H9 (cell line): ENCODE measurements around the gene ADAMTS2. TPM values are rescaled to one million over a fixed set of nuclear protein-coding genes. Genes with fewer than 3 reads are reported as not detected.

Experiments
- DNase-seq: peaks from one replicate; pipeline ENCODE4 v3.0.0-alpha.2; 2017
- H2AFZ ChIP-seq: one replicate; pipeline ENCODE4 v1.6.1; 2013; ENCODE audit warnings: mild to moderate bottlenecking, low read length, control low read depth, moderate library complexity
- H2AK5ac ChIP-seq: 2 replicates; pipeline ENCODE4 v1.6.1; 2013; ENCODE audit warnings: low read length, control low read depth, mixed read lengths; ENCODE audit not compliant: insufficient read length
- H2BK120ac ChIP-seq: one replicate; pipeline ENCODE4 v1.6.1; 2013; ENCODE audit warnings: low read depth, mild to moderate bottlenecking, low read length, control low read depth, inconsistent platforms; ENCODE audit not compliant: poor library complexity, severe bottlenecking
- H2BK12ac ChIP-seq: 2 replicates; pipeline ENCODE4 v1.6.1; 2013; ENCODE audit warnings: low read length, control low read depth, mixed read lengths, low read depth; ENCODE audit not compliant: insufficient read length
- H2BK15ac ChIP-seq: 2 replicates; pipeline ENCODE4 v1.6.1; 2013; ENCODE audit warnings: low read depth, low read length, control low read depth
- H2BK20ac ChIP-seq: one replicate; pipeline ENCODE4 v1.6.1; 2013; ENCODE audit warnings: low read depth, mild to moderate bottlenecking, low read length, control low read depth, inconsistent platforms; ENCODE audit not compliant: poor library complexity, severe bottlenecking
- H2BK5ac ChIP-seq: 2 replicates; pipeline ENCODE4 v1.6.1; 2013; ENCODE audit warnings: low read length, control low read depth, mixed read lengths; ENCODE audit not compliant: insufficient read length
- H3K14ac ChIP-seq: 2 replicates; pipeline ENCODE4 v1.6.1; 2013; ENCODE audit warnings: low read length, control low read depth; ENCODE audit not compliant: insufficient read depth
- H3K18ac ChIP-seq: 2 replicates; pipeline ENCODE4 v1.6.1; 2013; ENCODE audit warnings: low read depth, mild to moderate bottlenecking, mixed read lengths, low read length, control low read depth; ENCODE audit not compliant: insufficient read length
- H3K23ac ChIP-seq: 2 replicates; pipeline ENCODE4 v1.6.1; 2013; ENCODE audit warnings: low read length, control low read depth, mixed read lengths, low read depth; ENCODE audit not compliant: insufficient read length
- H3K23me2 ChIP-seq: 2 replicates; pipeline ENCODE4 v1.6.1; 2013; ENCODE audit warnings: low read depth, mild to moderate bottlenecking, mixed read lengths, low read length, control low read depth; ENCODE audit not compliant: insufficient read length, poor library complexity, severe bottlenecking
- H3K27ac ChIP-seq: 2 replicates; pipeline ENCODE4 v1.5.1; 2013; ENCODE audit warnings: low read length, control low read depth, mixed read lengths, low read depth; ENCODE audit not compliant: insufficient read length
- H3K27me3 ChIP-seq: 2 replicates; pipeline ENCODE4 v1.6.1; 2013; ENCODE audit warnings: low read length, control low read depth, inconsistent platforms; ENCODE audit not compliant: insufficient read depth
- H3K4ac ChIP-seq: 2 replicates; pipeline ENCODE4 v1.6.1; 2013; ENCODE audit warnings: low read depth, mild to moderate bottlenecking, control low read depth, inconsistent platforms, low read length, moderate library complexity
- H3K4me1 ChIP-seq: 2 replicates; pipeline ENCODE4 v1.6.1; 2013; ENCODE audit warnings: low read length, control low read depth, inconsistent platforms; ENCODE audit not compliant: insufficient read depth
- H3K4me2 ChIP-seq: 2 replicates; pipeline ENCODE4 v1.6.1; 2013; ENCODE audit warnings: low read length, control low read depth, mixed read lengths; ENCODE audit not compliant: insufficient read length, insufficient read depth
- H3K56ac ChIP-seq: 2 replicates; pipeline ENCODE4 v1.6.1; 2013; ENCODE audit warnings: low read depth, mild to moderate bottlenecking, mixed read lengths, low read length, control low read depth; ENCODE audit not compliant: insufficient read length
- H3K79me1 ChIP-seq: 2 replicates; pipeline ENCODE4 v1.6.1; 2013; ENCODE audit warnings: low read depth, mild to moderate bottlenecking, moderate library complexity, low read length, control low read depth, inconsistent platforms; ENCODE audit not compliant: insufficient read depth, poor library complexity, severe bottlenecking
- H3K79me2 ChIP-seq: 2 replicates; pipeline ENCODE4 v1.6.1; 2013; ENCODE audit warnings: low read length, control low read depth, inconsistent platforms; ENCODE audit not compliant: insufficient read depth
- H3K9ac ChIP-seq: 2 replicates; pipeline ENCODE4 v1.6.1; 2013; ENCODE audit warnings: low read length, control low read depth, mixed read lengths; ENCODE audit not compliant: insufficient read length; ENCODE audit errors: extremely low read depth
- H3K9me3 ChIP-seq: one replicate; pipeline ENCODE4 v1.6.1; 2013; ENCODE audit warnings: low read depth, low read length, inconsistent platforms; ENCODE audit not compliant: control insufficient read depth
- H3T11ph ChIP-seq: one replicate; pipeline ENCODE4 v1.6.1; 2013; ENCODE audit warnings: mild to moderate bottlenecking, low read length, control low read depth, inconsistent platforms
- H4K20me1 ChIP-seq: one replicate; pipeline ENCODE4 v1.6.1; 2013; ENCODE audit not compliant: control insufficient read depth, insufficient read length, insufficient read depth
- H4K5ac ChIP-seq: 2 replicates; pipeline ENCODE4 v1.6.1; 2013; ENCODE audit warnings: low read depth, mild to moderate bottlenecking, mixed read lengths, low read length, control low read depth; ENCODE audit not compliant: insufficient read length
- H4K8ac ChIP-seq: replicated peaks from 2 replicates; pipeline ENCODE4 v1.6.1; 2013; ENCODE audit warnings: low read length, control low read depth, mixed read lengths, low read depth; ENCODE audit not compliant: insufficient read length
- H4K91ac ChIP-seq: 2 replicates; pipeline ENCODE4 v1.6.1; 2013; ENCODE audit warnings: low read depth, mild to moderate bottlenecking, moderate library complexity, mixed read lengths, low read length, control low read depth; ENCODE audit not compliant: insufficient read length
- H3K27ac Mint-ChIP-seq, 3 experiments: 2 replicates in 2 of 3; 3 replicates in 1 of 3; pipeline ENCODE4 v1.8.0; 2020 to 2021; ENCODE audit warnings: mixed read lengths in 3 of 3, mild to moderate bottlenecking in 1 of 3, moderate library complexity in 1 of 3
- H3K27me3 Mint-ChIP-seq: 2 replicates; pipeline ENCODE4 v1.8.0; 2021; ENCODE audit warnings: low read depth, mild to moderate bottlenecking, moderate library complexity, mixed read lengths
- H3K36me3 Mint-ChIP-seq, 3 experiments: 2 replicates in 2 of 3; 3 replicates in 1 of 3; pipeline ENCODE4 v1.8.0; 2020 to 2021; ENCODE audit warnings: low read depth in 3 of 3, mixed read lengths in 3 of 3; ENCODE audit not compliant: insufficient read depth in 1 of 3
- H3K4me1 Mint-ChIP-seq, 2 experiments: 2 replicates each; pipeline ENCODE4 v1.8.0; 2020; ENCODE audit warnings: mixed read lengths in 2 of 2
- H3K4me3 Mint-ChIP-seq, 2 experiments: 2 replicates in 1 of 2; 3 replicates in 1 of 2; pipeline ENCODE4 v1.8.0; 2020 to 2021; ENCODE audit warnings: mild to moderate bottlenecking in 2 of 2, mixed read lengths in 2 of 2, moderate library complexity in 1 of 2
- H3K9me3 Mint-ChIP-seq, 2 experiments: 2 replicates in 1 of 2; 3 replicates in 1 of 2; pipeline ENCODE4 v1.8.0; 2020; ENCODE audit warnings: mild to moderate bottlenecking in 2 of 2, mixed read lengths in 2 of 2, moderate library complexity in 1 of 2
- CTCF ChIP-seq: fragments of 200-600 bp; sonication (generic); conservative IDR thresholded peaks from 3 replicates; pipeline ENCODE4 v1.8.0; 2021; ENCODE audit warnings: antibody characterized with exemption, mild to moderate bottlenecking
- WGBS: extraction: QIAGEN DNeasy Blood & Tissue Kit; methylation state at CpG from one replicate; pipeline ENCODE4 v1.1.7; 2013; ENCODE audit warnings: missing lambda C conversion rate, low lambda C conversion rate, mixed read lengths; ENCODE audit not compliant: insufficient read length; ENCODE audit errors: extremely low coverage; 5-methylcytosine and 5-hydroxymethylcytosine counted together
- total RNA-seq: library from RNA; stranded (reverse); gene quantifications from 2 replicates; pipeline ENCODE4 v1.2.1, GENCODE V29; 2021

The ADAMTS2 gene
- total RNA-seq, 1 experiment from 2014 or later = 5.4 TPM

- Histone ChIP-seq H3K79me1 (no peaks in the 10 kb centered on the region), H3K9ac (no peak overlapping the region), H3K14ac (no peak overlapping the region), H3K4ac (no peak overlapping the region), H3K18ac (no peak overlapping the region), H2BK120ac (no peak overlapping the region), H3K4me1 (no peaks in the 10 kb centered on the region), H4K5ac (no peak overlapping the region), H2AFZ (no peak overlapping the region), H4K8ac (no peak overlapping the region), H3K27ac (no peak overlapping the region), H2BK5ac (no peak overlapping the region), H3K4me2 (no peak overlapping the region), H3K23me2 (no peaks in the 10 kb centered on the region), H2BK20ac (no peak overlapping the region), H3K27me3 (no peaks in the 10 kb centered on the region), H4K91ac (no peak overlapping the region), H2BK12ac (no peak overlapping the region), H3T11ph (no peak overlapping the region), H3K9me3 (no peaks in the 10 kb centered on the region), H4K20me1 (no peaks in the 10 kb centered on the region), H2BK15ac (no peak overlapping the region), H3K79me2 (no peaks in the 10 kb centered on the region), H3K23ac (no peak overlapping the region), H2AK5ac (no peak overlapping the region), H3K56ac (no peak overlapping the region)
- Mint-ChIP-seq H3K4me1 (peaks cover 7 to 11% of the 10 kb centered on the region in 2 experiments), H3K27ac (no peak overlapping the region), H3K9me3 (no peaks in the 10 kb centered on the region), H3K36me3 (no peaks in the 10 kb centered on the region), H3K4me3 (no peak overlapping the region), H3K27me3 (no peaks in the 10 kb centered on the region)
- no CpG with 5 or more reads among the region's 12 CpGs for WGBS
- DNase-seq = no peak
- TF ChIP-seq CTCF = no peak
Observed at GRCh38 chr5:179205277-179205676, 140.0 kb downstream of the ADAMTS2 start.
